ENCODE measurements around the gene MBTPS1. TPM values are rescaled to one million over a fixed set of nuclear protein-coding genes. Genes with fewer than 3 reads are reported as not detected.

MBTPS1 gene
- total RNA-seq, 2 experiments from 2014 or later, result 36.9 to 41.3 TPM

- peaks cover 20% of the 10 kb centered on the region for H3K36me3 Mint-ChIP-seq (ENCODE audit: low read depth)
- H3K9me3 Mint-ChIP-seq, result no peaks in the 10 kb centered on the region
- no peaks in the 10 kb centered on the region for H3K27me3 Mint-ChIP-seq (ENCODE audit: low read depth)
- H3K4me3 Mint-ChIP-seq, result no peak overlapping the region
- H3K4me1 Mint-ChIP-seq (ENCODE audit: low read depth), result peaks cover 2% of the 10 kb centered on the region
- DNase-seq, result no peak
- CTCF ChIA-PET, result interaction anchor here (0.6 to 7.8 kb wide), 6 partner anchors 9 to 112 kb away, joined by 3 to 90 read pairs (median 14); partner anchors contain the start of gene OSGIN1
- no peak overlapping the region for H3K27ac Mint-ChIP-seq
- intact Hi-C loops (cut with micrococcal nuclease), result no loop called here
Observed at GRCh38 chr16:84068041-84068440, 48.7 kb downstream of the MBTPS1 start.

- H3K4me3 Mint-ChIP-seq, result no peak overlapping the region
- H3K36me3 Mint-ChIP-seq (ENCODE audit: low read depth), result peaks cover 24% of the 10 kb centered on the region
Observed at GRCh38 chr16:84067640-84068039, 49.1 kb downstream of the MBTPS1 start.

GRCh38 chr16:84065536-84066132, 51.1 kb downstream of the MBTPS1 start:
- Mint-ChIP-seq H3K4me1 (ENCODE audit: low read depth) (peaks cover 6% of the 10 kb centered on the region), H3K4me3 (no peak overlapping the region), H3K27ac (no peak overlapping the region), H3K9me3 (no peaks in the 10 kb centered on the region), H3K36me3 (ENCODE audit: low read depth) (peaks cover 27% of the 10 kb centered on the region), H3K27me3 (ENCODE audit: low read depth) (no peaks in the 10 kb centered on the region)
- peak; percentile 67 for DNase-seq
- CTCF ChIA-PET, result interaction anchor here (0.6 to 7.8 kb wide), 28 partner anchors 9 to 240 kb away, joined by 3 to 90 read pairs (median 3); partner anchors contain the start of genes MBTPS1, OSGIN1 and TAF1C
- intact Hi-C loops (cut with micrococcal nuclease), result loop anchor here (1.0 kb wide), 3 partner anchors 109 to 239 kb away; no protein-coding TSS in a partner anchor

More at GRCh38 chr16:84067640-84068039, 49.1 kb downstream of the MBTPS1 start:
- Mint-ChIP-seq H3K4me1 (ENCODE audit: low read depth) (peaks cover 6% of the 10 kb centered on the region), H3K27ac (no peak overlapping the region), H3K9me3 (no peaks in the 10 kb centered on the region), H3K27me3 (ENCODE audit: low read depth) (no peaks in the 10 kb centered on the region)
- CTCF ChIA-PET, result interaction anchor here (0.6 to 7.8 kb wide), 6 partner anchors 10 to 112 kb away, joined by 3 to 90 read pairs (median 14); partner anchors contain the start of gene OSGIN1
- DNase-seq, result no peak
- intact Hi-C loops (cut with micrococcal nuclease), result no loop called here

GRCh38 chr16:84063980-84064379, 52.8 kb downstream of the MBTPS1 start:
- H3K27ac Mint-ChIP-seq, result no peak overlapping the region
- DNase-seq, result no peak
- H3K4me1 Mint-ChIP-seq (ENCODE audit: low read depth), result peaks cover 6% of the 10 kb centered on the region
- H3K36me3 Mint-ChIP-seq (ENCODE audit: low read depth), result peaks cover 26% of the 10 kb centered on the region
- no peaks in the 10 kb centered on the region for H3K27me3 Mint-ChIP-seq (ENCODE audit: low read depth)
- CTCF ChIA-PET, result interaction anchor here (0.7 to 7.8 kb wide), 7 partner anchors 21 to 136 kb away, joined by 3 to 90 read pairs (median 13); partner anchors contain the start of genes OSGIN1 and TAF1C
- no peaks in the 10 kb centered on the region for H3K9me3 Mint-ChIP-seq
- intact Hi-C loops (cut with micrococcal nuclease), result no loop called here
- no peak overlapping the region for H3K4me3 Mint-ChIP-seq

GRCh38 chr16:84062734-84063640, 53.8 kb downstream of the MBTPS1 start:
- intact Hi-C loops (cut with micrococcal nuclease), result no loop called here

GRCh38 chr16:84061236-84061819, 55.4 kb downstream of the MBTPS1 start:
- no peaks in the 10 kb centered on the region for H3K27me3 Mint-ChIP-seq (ENCODE audit: low read depth)
- intact Hi-C loops (cut with micrococcal nuclease), result no loop called here
- H3K4me1 Mint-ChIP-seq (ENCODE audit: low read depth), result peaks cover 6% of the 10 kb centered on the region
- no peak overlapping the region for H3K4me3 Mint-ChIP-seq
- no peak overlapping the region for H3K27ac Mint-ChIP-seq
- no peak for DNase-seq
- H3K9me3 Mint-ChIP-seq, result no peaks in the 10 kb centered on the region
- H3K36me3 Mint-ChIP-seq (ENCODE audit: low read depth), result peaks cover 27% of the 10 kb centered on the region
- CTCF ChIA-PET, result interaction anchor here (0.7 to 3.2 kb wide), 6 partner anchors 98 to 234 kb away, joined by 3 to 13 read pairs (median 3); no protein-coding TSS in a partner anchor

More at GRCh38 chr16:84062734-84063640, 53.8 kb downstream of the MBTPS1 start:
- H3K36me3 Mint-ChIP-seq (ENCODE audit: low read depth), result peaks cover 26% of the 10 kb centered on the region
- peak; percentile 85 for DNase-seq
- H3K27me3 Mint-ChIP-seq (ENCODE audit: low read depth), result no peaks in the 10 kb centered on the region
- H3K4me1 Mint-ChIP-seq (ENCODE audit: low read depth), result peaks cover 6% of the 10 kb centered on the region
- peak overlapping the region; percentile 13 for H3K27ac Mint-ChIP-seq
- H3K4me3 Mint-ChIP-seq, result no peak overlapping the region
- CTCF ChIA-PET, result interaction anchor here (0.6 to 7.8 kb wide), 10 partner anchors 9 to 1727 kb away, joined by 3 to 90 read pairs (median 4); partner anchors contain the start of genes OSGIN1 and TAF1C
- H3K9me3 Mint-ChIP-seq, result no peaks in the 10 kb centered on the region

- CTCF ChIA-PET, result interaction anchor here (0.9 to 1.8 kb wide), 4 partner anchors 99 to 106 kb away, joined by 3 to 6 read pairs (median 4); no protein-coding TSS in a partner anchor
- H3K36me3 Mint-ChIP-seq (ENCODE audit: low read depth), result peaks cover 32% of the 10 kb centered on the region
- H3K27me3 Mint-ChIP-seq (ENCODE audit: low read depth), result no peaks in the 10 kb centered on the region
- no peak for DNase-seq
- H3K9me3 Mint-ChIP-seq, result no peaks in the 10 kb centered on the region
- H3K4me1 Mint-ChIP-seq (ENCODE audit: low read depth), result peaks cover 6% of the 10 kb centered on the region
- intact Hi-C loops (cut with micrococcal nuclease), result no loop called here
- H3K4me3 Mint-ChIP-seq, result no peak overlapping the region
- H3K27ac Mint-ChIP-seq, result no peak overlapping the region
Observed at GRCh38 chr16:84059946-84060901, 56.5 kb downstream of the MBTPS1 start.

- Mint-ChIP-seq H3K9me3 (no peaks in the 10 kb centered on the region), H3K4me3 (no peak overlapping the region), H3K36me3 (ENCODE audit: low read depth) (peaks cover 32% of the 10 kb centered on the region), H3K27ac (no peak overlapping the region), H3K4me1 (ENCODE audit: low read depth) (peaks cover 6% of the 10 kb centered on the region), H3K27me3 (ENCODE audit: low read depth) (no peaks in the 10 kb centered on the region)
- CTCF ChIA-PET, result interaction anchor here (1.3 to 1.4 kb wide), 2 partner anchors 103 to 116 kb away, joined by 5 read pairs; no protein-coding TSS in a partner anchor
- DNase-seq, result no peak
- intact Hi-C loops (cut with micrococcal nuclease), result no loop called here
Observed at GRCh38 chr16:84059111-84059510, 57.6 kb downstream of the MBTPS1 start.

- CTCF ChIA-PET, result interaction anchor here (1.2 to 1.4 kb wide), 3 partner anchors 102 to 116 kb away, joined by 4 to 5 read pairs (median 5); no protein-coding TSS in a partner anchor
- H3K27me3 Mint-ChIP-seq (ENCODE audit: low read depth), result no peaks in the 10 kb centered on the region
- intact Hi-C loops (cut with micrococcal nuclease), result no loop called here
- DNase-seq, result no peak
- no peak overlapping the region for H3K27ac Mint-ChIP-seq
- H3K4me1 Mint-ChIP-seq (ENCODE audit: low read depth), result peaks cover 6% of the 10 kb centered on the region
- no peaks in the 10 kb centered on the region for H3K9me3 Mint-ChIP-seq
- H3K4me3 Mint-ChIP-seq, result no peak overlapping the region
- H3K36me3 Mint-ChIP-seq (ENCODE audit: low read depth), result peaks cover 31% of the 10 kb centered on the region
Observed at GRCh38 chr16:84058664-84059063, 58.1 kb downstream of the MBTPS1 start.

GRCh38 chr16:84058211-84058610, 58.5 kb downstream of the MBTPS1 start:
- Mint-ChIP-seq H3K27me3 (ENCODE audit: low read depth) (no peaks in the 10 kb centered on the region), H3K36me3 (ENCODE audit: low read depth) (peaks cover 29% of the 10 kb centered on the region), H3K27ac (no peak overlapping the region), H3K4me1 (ENCODE audit: low read depth) (peaks cover 6% of the 10 kb centered on the region), H3K4me3 (no peak overlapping the region), H3K9me3 (no peaks in the 10 kb centered on the region)
- DNase-seq, result no peak
- intact Hi-C loops (cut with micrococcal nuclease), result no loop called here
- CTCF ChIA-PET, result interaction anchor here (1.2 to 1.4 kb wide), 2 partner anchors 102 to 117 kb away, joined by 4 to 5 read pairs; no protein-coding TSS in a partner anchor

- Mint-ChIP-seq H3K9me3 (no peaks in the 10 kb centered on the region), H3K4me1 (ENCODE audit: low read depth) (no peaks in the 10 kb centered on the region), H3K27me3 (ENCODE audit: low read depth) (no peaks in the 10 kb centered on the region), H3K4me3 (no peak overlapping the region), H3K27ac (no peak overlapping the region), H3K36me3 (ENCODE audit: low read depth) (peaks cover 30% of the 10 kb centered on the region)
- DNase-seq, result no peak
- intact Hi-C loops (cut with micrococcal nuclease), result no loop called here
- CTCF ChIA-PET, result interaction anchor here (1.8 kb wide), 1 partner anchor 9 kb away, joined by 10 read pairs; no protein-coding TSS in a partner anchor
Observed at GRCh38 chr16:84056933-84057332, 59.8 kb downstream of the MBTPS1 start.

Measured in activated naive CD4-positive, alpha-beta T cell treated with anti-CD3 and anti-CD28 coated beads for 36 hours (primary cell).